NCI-H2171 treated with DMSO at 0.1 percent for 48 hours (cell line): ENCODE data around the gene RAB11FIP3.
A peak's percentile ranks its signal among the peaks of the same experiment; 100 is the strongest.

Experiments used
- DNase-seq: peaks from one replicate; lab custom pipeline; 2025; lab: John Stamatoyannopoulos, UW

RAB11FIP3 gene

GRCh38 chr16:567373-568256 lies 142.2 kb downstream of the RAB11FIP3 start:
- DNase-seq: no peak

GRCh38 chr16:568401-569258 lies 143.2 kb downstream of the RAB11FIP3 start:
- no peak for DNase-seq

- peak; percentile 62 for DNase-seq
Observed at GRCh38 chr16:569445-570254, 144.2 kb downstream of the RAB11FIP3 start, which contains the start of gene PIGQ. TSS of gene PIGQ (plus strand) at chr16:569968. CDS start at chr16:574075, 4,107 bp downstream.
